ENCODE results near the gene ROBO2. TPM values are rescaled to one million over a fixed set of nuclear protein-coding genes. Genes with fewer than 3 reads are reported as not detected.

ROBO2 gene
- total and polyA plus RNA-seq, 3 donors from 2014 or later, result 16.1 to 23.3 (median 17.7) TPM

DNA sequence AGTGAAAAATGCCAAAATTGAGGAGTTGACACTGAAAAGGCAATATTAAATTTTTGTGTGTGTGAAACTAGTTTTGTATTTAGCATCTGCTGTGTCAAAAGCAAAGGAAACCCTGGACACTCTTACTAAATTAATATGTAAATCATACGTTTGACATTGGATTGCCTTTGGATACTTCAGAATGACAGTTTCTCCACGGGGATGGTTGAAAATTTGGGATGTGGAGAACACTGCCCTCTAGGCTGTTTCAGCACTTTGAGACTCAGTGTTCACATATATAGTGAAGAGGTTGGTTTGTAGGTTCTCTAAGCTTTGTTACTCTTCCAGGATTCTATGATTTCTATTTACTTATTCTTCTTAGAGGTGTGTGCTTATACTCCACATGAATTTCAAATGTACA lies 3.0 kb downstream of the ROBO2 start:
- TF ChIP-seq, protein P1, sequence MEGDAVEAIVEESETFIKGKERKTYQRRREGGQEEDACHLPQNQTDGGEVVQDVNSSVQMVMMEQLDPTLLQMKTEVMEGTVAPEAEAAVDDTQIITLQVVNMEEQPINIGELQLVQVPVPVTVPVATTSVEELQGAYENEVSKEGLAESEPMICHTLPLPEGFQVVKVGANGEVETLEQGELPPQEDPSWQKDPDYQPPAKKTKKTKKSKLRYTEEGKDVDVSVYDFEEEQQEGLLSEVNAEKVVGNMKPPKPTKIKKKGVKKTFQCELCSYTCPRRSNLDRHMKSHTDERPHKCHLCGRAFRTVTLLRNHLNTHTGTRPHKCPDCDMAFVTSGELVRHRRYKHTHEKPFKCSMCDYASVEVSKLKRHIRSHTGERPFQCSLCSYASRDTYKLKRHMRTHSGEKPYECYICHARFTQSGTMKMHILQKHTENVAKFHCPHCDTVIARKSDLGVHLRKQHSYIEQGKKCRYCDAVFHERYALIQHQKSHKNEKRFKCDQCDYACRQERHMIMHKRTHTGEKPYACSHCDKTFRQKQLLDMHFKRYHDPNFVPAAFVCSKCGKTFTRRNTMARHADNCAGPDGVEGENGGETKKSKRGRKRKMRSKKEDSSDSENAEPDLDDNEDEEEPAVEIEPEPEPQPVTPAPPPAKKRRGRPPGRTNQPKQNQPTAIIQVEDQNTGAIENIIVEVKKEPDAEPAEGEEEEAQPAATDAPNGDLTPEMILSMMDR (IDR thresholded peaks at IDR 0.05), result no peak
- no peak for TF ChIP-seq POLR2A (IDR thresholded peaks at IDR 0.05)
- Histone ChIP-seq H3K27ac (no peak overlapping the region), H3K4me3 (no peak overlapping the region), H3K9me3 (no peaks in the 10 kb centered on the region), H3K36me3 (ENCODE audit: low read depth, missing control alignments) (no peaks in the 10 kb centered on the region), H3K4me1 (no peaks in the 10 kb centered on the region), H3K27me3 (no peaks in the 10 kb centered on the region)
- intact Hi-C loops (cut with DNase I; ENCODE audit: low total_unique reads), result loop anchor here (5.0 kb wide), 1 partner anchor 214 kb away; no protein-coding TSS in a partner anchor
- DNase-seq, result no peak
- 40 to 44% methylated on average over 2 of the region's 2 CpGs for WGBS, 2 donors

DNA sequence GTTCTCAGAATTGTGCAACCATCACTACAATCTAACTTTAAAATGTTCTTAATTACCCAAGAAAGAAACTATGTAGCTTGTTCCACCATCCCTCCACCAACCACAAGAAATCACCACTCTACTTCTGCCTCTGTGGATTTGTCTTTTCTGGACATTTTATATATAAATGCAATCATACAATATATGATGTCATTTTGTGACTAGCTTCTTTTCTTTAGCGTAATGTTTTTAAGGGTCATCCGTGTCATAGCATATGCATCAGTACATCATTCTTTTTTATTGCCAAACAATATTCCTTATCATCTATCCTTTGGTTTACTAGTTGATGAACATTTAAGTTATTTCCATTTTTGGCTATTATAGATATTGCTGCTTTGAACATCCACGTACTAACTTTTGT lies 5.8 kb downstream of the ROBO2 start:
- Histone ChIP-seq H3K4me3 (no peak overlapping the region), H3K27ac (no peak overlapping the region), H3K9me3 (no peaks in the 10 kb centered on the region), H3K4me1 (no peaks in the 10 kb centered on the region), H3K36me3 (ENCODE audit: low read depth, missing control alignments) (no peaks in the 10 kb centered on the region), H3K27me3 (no peaks in the 10 kb centered on the region)
- TF ChIP-seq POLR2A (IDR thresholded peaks at IDR 0.05), result no peak
- TF ChIP-seq, protein P1 (IDR thresholded peaks at IDR 0.05), result no peak
- intact Hi-C loops (cut with DNase I; ENCODE audit: low total_unique reads), result no loop called here
- no peak for DNase-seq
- 94 to 95% methylated on average over 3 of the region's 3 CpGs for WGBS, 2 donors

DNA sequence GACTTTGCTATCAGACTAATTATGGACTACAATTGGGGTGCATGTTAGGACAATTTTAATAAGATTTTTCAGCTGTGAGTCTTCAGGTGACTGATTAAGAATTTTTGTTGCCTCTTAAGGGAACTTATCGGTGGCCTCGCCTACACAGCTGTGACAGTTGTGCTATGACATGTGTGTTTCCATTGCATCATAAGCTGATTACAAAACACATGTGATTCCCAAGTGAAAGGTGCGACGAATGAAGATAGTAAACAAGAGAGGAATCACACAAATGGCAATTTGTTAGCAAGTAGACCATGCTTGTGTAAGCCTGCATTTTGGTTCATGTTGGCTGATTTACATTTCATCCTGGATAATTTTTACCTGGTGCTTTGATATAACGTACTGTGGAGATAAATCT lies 8.3 kb downstream of the ROBO2 start:
- 89 to 94% methylated on average over 5 of the region's 5 CpGs for WGBS, 2 donors
- H3K36me3 ChIP-seq (ENCODE audit: low read depth, missing control alignments), result no peaks in the 10 kb centered on the region
- intact Hi-C loops (cut with DNase I; ENCODE audit: low total_unique reads), result no loop called here
- no peaks in the 10 kb centered on the region for H3K9me3 ChIP-seq
- no peaks in the 10 kb centered on the region for H3K4me1 ChIP-seq
- no peak overlapping the region for H3K4me3 ChIP-seq
- no peak overlapping the region for H3K27ac ChIP-seq
- no peak for DNase-seq
- TF ChIP-seq, protein P1 (IDR thresholded peaks at IDR 0.05), result no peak
- no peak for TF ChIP-seq POLR2A (IDR thresholded peaks at IDR 0.05)
- no peaks in the 10 kb centered on the region for H3K27me3 ChIP-seq

DNA sequence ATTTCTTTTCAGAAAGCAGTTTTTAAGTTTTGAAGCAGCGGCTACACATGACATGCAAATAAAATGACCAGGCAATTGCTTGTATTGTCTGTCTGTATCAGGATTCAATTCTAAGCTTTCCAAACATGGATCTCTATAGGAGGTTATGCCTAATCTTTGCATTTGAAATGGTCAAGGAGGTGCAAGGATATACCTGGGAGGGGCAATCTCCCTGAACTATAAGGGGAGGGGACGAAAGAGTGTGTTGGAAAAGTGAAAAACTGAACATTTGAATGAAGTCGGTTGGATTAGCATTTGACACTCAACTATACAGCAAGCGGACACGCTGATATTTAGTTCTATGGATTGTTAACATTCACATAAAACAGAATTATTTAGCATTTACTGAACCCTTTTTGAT lies 11.7 kb downstream of the ROBO2 start:
- intact Hi-C loops (cut with DNase I; ENCODE audit: low total_unique reads), result no loop called here
- Histone ChIP-seq H3K4me1 (no peaks in the 10 kb centered on the region), H3K9me3 (no peaks in the 10 kb centered on the region), H3K36me3 (ENCODE audit: low read depth, missing control alignments) (no peaks in the 10 kb centered on the region), H3K27ac (no peak overlapping the region), H3K4me3 (no peak overlapping the region), H3K27me3 (no peaks in the 10 kb centered on the region)
- TF ChIP-seq, protein P1 (IDR thresholded peaks at IDR 0.05), result no peak
- TF ChIP-seq POLR2A (IDR thresholded peaks at IDR 0.05), result no peak
- WGBS, 2 donors, result 93 to 96% methylated on average over 5 of the region's 5 CpGs
- DNase-seq, result no peak

DNA sequence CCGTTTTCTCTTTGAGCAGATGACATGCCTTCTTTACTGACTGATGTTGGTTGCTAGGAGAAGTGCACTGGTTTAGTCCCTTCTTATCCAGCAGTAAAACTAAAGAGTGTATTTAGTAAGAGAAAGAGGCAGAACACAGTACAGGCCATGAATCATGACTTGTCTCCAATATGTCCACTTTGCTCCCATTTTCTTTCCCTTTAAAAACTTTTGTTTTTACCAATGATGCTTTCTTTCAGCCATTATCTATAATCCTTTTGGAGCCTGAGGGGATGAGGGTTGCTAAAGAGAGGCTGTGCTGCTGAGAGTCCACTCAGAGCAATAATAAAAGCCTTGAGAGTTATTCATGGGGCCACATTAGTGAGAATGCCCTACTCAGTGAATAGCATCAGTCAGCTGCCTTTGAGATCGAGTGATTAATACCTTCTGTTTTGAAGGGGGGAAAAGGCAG lies 12.2 kb downstream of the ROBO2 start:
- Histone ChIP-seq H3K4me3 (no peak overlapping the region), H3K27ac (no peak overlapping the region), H3K27me3 (no peaks in the 10 kb centered on the region), H3K4me1 (no peaks in the 10 kb centered on the region), H3K9me3 (no peaks in the 10 kb centered on the region), H3K36me3 (ENCODE audit: low read depth, missing control alignments) (no peaks in the 10 kb centered on the region)
- TF ChIP-seq, protein P1 (IDR thresholded peaks at IDR 0.05), result no peak
- TF ChIP-seq POLR2A (IDR thresholded peaks at IDR 0.05), result no peak
- DNase-seq, result no peak
- intact Hi-C loops (cut with DNase I; ENCODE audit: low total_unique reads), result no loop called here
- 90 to 92% methylated on average over 2 of the region's 2 CpGs for WGBS, 2 donors
